SK-N-SH (cell line): ENCODE measurements around the gene CLEC16A. TPM values are rescaled to one million over a fixed set of nuclear protein-coding genes. Genes with fewer than 3 reads are reported as not detected.

ENCODE experiments used
- CTCF ChIA-PET: fragments of 300-600, 350-600 bp; formaldehyde crosslinking; extraction: SDS; loops from one replicate; lab custom pipeline; 2021; lab: Yijun Ruan, JAX
- POLR2A ChIA-PET: fragments of 350-600 bp; sonication (Branson Sonifier 250); formaldehyde crosslinking; extraction: SDS; loops from one replicate; lab custom pipeline; 2020; ENCODE audit warnings: antibody characterized with exemption, inconsistent platforms; lab: Yijun Ruan, JAX
- DNase-seq: peaks from one replicate; pipeline ENCODE4 v3.0.0; 2012
- H2AFZ ChIP-seq: fragments of 200-600 bp; sonication (generic); 2 replicates; pipeline ENCODE4 v1.8.1; 2016; ENCODE audit warnings: antibody characterized with exemption, mild to moderate bottlenecking, low read depth
- H3F3A ChIP-seq: fragments of 200-600 bp; sonication (generic); replicated peaks from 2 replicates; pipeline ENCODE3; 2016; ENCODE audit warnings: antibody characterized with exemption, mild to moderate bottlenecking; ENCODE audit not compliant: insufficient read depth
- H3K27ac ChIP-seq, 2 experiments: fragments of 200-500 bp in 1 of 2; fragments of 200-600 bp in 1 of 2; sonication (Bioruptor generic) in 1 of 2; sonication (generic), shearing (Covaris generic) in 1 of 2; 2 replicates each; pipeline versions ENCODE4 v1.5.1 to v1.6.1; 2014 to 2016; ENCODE audit warnings: low read depth in 2 of 2, inconsistent platforms in 1 of 2, low read length in 1 of 2, mild to moderate bottlenecking in 1 of 2, mixed read lengths in 1 of 2
- H3K27me3 ChIP-seq: fragments of 200-600 bp; sonication (generic), shearing (Covaris generic); 2 replicates; pipeline ENCODE4 v1.6.1; 2016; ENCODE audit warnings: mixed run types; ENCODE audit not compliant: insufficient read depth
- H3K36me3 ChIP-seq, 2 experiments: fragments of 200-500 bp in 1 of 2; fragments of 200-600 bp in 1 of 2; sonication (Bioruptor generic) in 1 of 2; sonication (generic) in 1 of 2; replicated peaks in 1 of 2; 2 replicates each; pipeline versions ENCODE3 to v1.5.1; 2014 to 2016; ENCODE audit warnings: low read length in 1 of 2, mild to moderate bottlenecking in 1 of 2; ENCODE audit not compliant: insufficient read depth in 2 of 2, control insufficient read depth in 1 of 2
- H3K4me1 ChIP-seq, 2 experiments: fragments of 200-500 bp in 1 of 2; fragments of 200-600 bp in 1 of 2; sonication (Bioruptor generic) in 1 of 2; sonication (generic), shearing (Covaris generic) in 1 of 2; 2 replicates each; pipeline versions ENCODE4 v1.5.1 to v1.6.1; 2014 to 2016; ENCODE audit warnings: low read depth in 1 of 2, low read length in 1 of 2, mixed run types in 1 of 2; ENCODE audit not compliant: insufficient read depth in 2 of 2, control insufficient read depth in 1 of 2
- H3K4me2 ChIP-seq: fragments of 200-600 bp; sonication (generic), shearing (Covaris generic); 2 replicates; pipeline ENCODE4 v1.6.1; 2017; ENCODE audit warnings: mixed run types
- H3K4me3 ChIP-seq, 2 experiments: fragments of 200-500 bp in 1 of 2; fragments of 200-600 bp in 1 of 2; sonication (Bioruptor generic) in 1 of 2; sonication (generic), shearing (Covaris generic) in 1 of 2; 2 replicates each; pipeline versions ENCODE4 v1.5.1 to v1.8.1; 2014 to 2016; ENCODE audit warnings: low read depth in 2 of 2, inconsistent platforms in 1 of 2, low read length in 1 of 2, mild to moderate bottlenecking in 1 of 2, mixed read lengths in 1 of 2, moderate library complexity in 1 of 2
- H3K79me2 ChIP-seq: fragments of 200-600 bp; sonication (generic); 2 replicates; pipeline ENCODE4 v1.8.1; 2017; ENCODE audit warnings: mild to moderate bottlenecking; ENCODE audit not compliant: insufficient read depth
- H3K9ac ChIP-seq: fragments of 200-600 bp; sonication (generic); 2 replicates; pipeline ENCODE4 v1.6.1; 2017; ENCODE audit warnings: mixed run types
- H3K9me2 ChIP-seq: fragments of 200-600 bp; sonication (generic); 2 replicates; pipeline ENCODE4 v1.6.1; 2017; ENCODE audit warnings: mixed run types
- H3K9me3 ChIP-seq: fragments of 200-600 bp; sonication (generic); 2 replicates; pipeline ENCODE4 v1.6.1; 2017; ENCODE audit warnings: mixed run types, mild to moderate bottlenecking, moderate library complexity
- H4K20me1 ChIP-seq: fragments of 200-600 bp; sonication (generic); 2 replicates; pipeline ENCODE4 v1.6.1; 2017; ENCODE audit warnings: mild to moderate bottlenecking, mixed run types; ENCODE audit not compliant: insufficient read depth
- EP300 ChIP-seq, 2 experiments: IDR thresholded peaks; 2 replicates each; pipeline versions ENCODE4 v1.4.0 to v1.6.1; 2012; ENCODE audit warnings: borderline replicate concordance in 1 of 2, low read depth in 1 of 2, low read length in 1 of 2
- JUND ChIP-seq: IDR thresholded peaks from 2 replicates; pipeline ENCODE4 v1.4.0; 2012
- MAX ChIP-seq: IDR thresholded peaks from 2 replicates; pipeline ENCODE4 v1.4.0; 2012; ENCODE audit warnings: low read depth
- MEF2A ChIP-seq: IDR thresholded peaks from 2 replicates; pipeline ENCODE4 v1.4.0; 2012; ENCODE audit warnings: low read depth, borderline replicate concordance
- PBX3 ChIP-seq: IDR thresholded peaks from 2 replicates; pipeline ENCODE4; 2012
- POLR2AphosphoS5 ChIP-seq: IDR thresholded peaks from 2 replicates; pipeline ENCODE4 v1.6.1; 2012; ENCODE audit warnings: low read depth, low read length
- RCOR1 ChIP-seq: fragments of 150-350 bp; IDR thresholded peaks from 2 replicates; pipeline ENCODE4 v1.6.1; 2017; ENCODE audit warnings: antibody characterized with exemption, low read length
- REST ChIP-seq: IDR thresholded peaks from 2 replicates; pipeline ENCODE4 v1.6.1; 2012; ENCODE audit warnings: mild to moderate bottlenecking, low read depth, low read length, moderate library complexity
- SIN3A ChIP-seq: IDR thresholded peaks from 2 replicates; pipeline ENCODE4 v1.6.1; 2012; ENCODE audit warnings: low read depth, mild to moderate bottlenecking, low read length, moderate library complexity, borderline replicate concordance
- SMC3 ChIP-seq: IDR thresholded peaks from 2 replicates; pipeline ENCODE4 v1.6.1; 2012; ENCODE audit warnings: low read depth, low read length, improper control_type of control experiment
- TAF1 ChIP-seq: IDR thresholded peaks from 2 replicates; pipeline ENCODE4 v1.6.1; 2012; ENCODE audit warnings: low read depth, mild to moderate bottlenecking, low read length, moderate library complexity, borderline replicate concordance
- WGBS: methylation state at CpG from one replicate; pipeline ENCODE4 v1.1.6; 2017; ENCODE audit warnings: low lambda C conversion rate; 5-methylcytosine and 5-hydroxymethylcytosine counted together
- polyA plus RNA-seq, 3 experiments: library from polyadenylated mRNA; depleted of rRNA; stranded (reverse); fragments of >200 nt; gene quantifications; 2 replicates each; pipeline ENCODE4 v1.2.3, GENCODE V29; 2012
- TF ChIP-seq, protein P1 (sequence below): fragments of 200-600 bp; sonication (generic); IDR thresholded peaks from 2 replicates; pipeline ENCODE4 v1.6.1; 2017; ENCODE audit warnings: antibody characterized with exemption, mild to moderate bottlenecking, moderate library complexity
- TF ChIP-seq, protein P2 (sequence below): IDR thresholded peaks from 2 replicates; pipeline ENCODE4 v1.4.0; 2012; ENCODE audit warnings: low read depth, borderline replicate concordance
- TF ChIP-seq, protein P3 (sequence below): fragments of 150-350 bp; IDR thresholded peaks from 2 replicates; pipeline ENCODE4 v1.6.1; 2017; ENCODE audit warnings: antibody characterized with exemption, low read length, low read depth, borderline replicate concordance

Gene CLEC16A
- polyA plus RNA-seq, 1 of the 3 experiments (the other 2 are of a cell fraction), result 13.7 TPM

- Histone ChIP-seq H3K4me2 (no peak overlapping the region), H3K27ac (no peak overlapping the region), H3K27me3 (no peaks in the 10 kb centered on the region), H3K36me3 (no peaks in the 10 kb centered on the region), H2AFZ (no peak overlapping the region), H3K4me3 (no peak overlapping the region), H3K79me2 (no peaks in the 10 kb centered on the region), H3K9me3 (no peaks in the 10 kb centered on the region), H3K9me2 (no peaks in the 10 kb centered on the region), H3K9ac (no peak overlapping the region), H3F3A (no peaks in the 10 kb centered on the region), H3K4me1 (peaks cover 12 to 26% of the 10 kb centered on the region in 2 experiments), H4K20me1 (no peaks in the 10 kb centered on the region)
- DNase-seq, result no peak
- TF ChIP-seq MEF2A (no peak), TAF1 (no peak), PBX3 (no peak), REST (no peak)
- ChIA-PET POLR2A (no interaction called here), CTCF (interaction anchor here (0.9 to 2.5 kb wide), 2 partner anchors 130 kb away, joined by 3 to 14 read pairs; no protein-coding TSS in a partner anchor)
- 86% methylated on average over 10 of the region's 10 CpGs for WGBS
These were observed 149.3 kb downstream of the CLEC16A start for GRCh38 chr16:11093572-11094074.

GRCh38 chr16:11094075-11094856, 149.9 kb downstream of the CLEC16A start:
- Histone ChIP-seq H3K4me3 (no peak overlapping the region), H3K4me2 (no peak overlapping the region), H3K36me3 (no peaks in the 10 kb centered on the region), H3K9me2 (no peaks in the 10 kb centered on the region), H3K9ac (no peak overlapping the region), H3F3A (peaks cover 2% of the 10 kb centered on the region), H3K79me2 (no peaks in the 10 kb centered on the region), H2AFZ (no peak overlapping the region), H3K9me3 (no peaks in the 10 kb centered on the region), H4K20me1 (no peaks in the 10 kb centered on the region), H3K27ac (no peak overlapping the region), H3K27me3 (no peaks in the 10 kb centered on the region), H3K4me1 (peaks cover 12 to 19% of the 10 kb centered on the region in 2 experiments)
- POLR2A ChIA-PET, result no interaction called here
- DNase-seq, result no peak
- 89% methylated on average over 6 of the region's 8 CpGs for WGBS
- CTCF ChIA-PET, result interaction anchor here (0.9 to 1.4 kb wide), 3 partner anchors 11 to 131 kb away, joined by 3 read pairs; no protein-coding TSS in a partner anchor
- TF ChIP-seq POLR2AphosphoS5, result no peak
- no peak for TF ChIP-seq TAF1
- TF ChIP-seq EP300 (IDR thresholded peaks at IDR 0.05; ENCODE audit: borderline replicate concordance in 1 of 2, low read depth in 1 of 2, low read length in 1 of 2), result no peak
- TF ChIP-seq, protein P1, sequence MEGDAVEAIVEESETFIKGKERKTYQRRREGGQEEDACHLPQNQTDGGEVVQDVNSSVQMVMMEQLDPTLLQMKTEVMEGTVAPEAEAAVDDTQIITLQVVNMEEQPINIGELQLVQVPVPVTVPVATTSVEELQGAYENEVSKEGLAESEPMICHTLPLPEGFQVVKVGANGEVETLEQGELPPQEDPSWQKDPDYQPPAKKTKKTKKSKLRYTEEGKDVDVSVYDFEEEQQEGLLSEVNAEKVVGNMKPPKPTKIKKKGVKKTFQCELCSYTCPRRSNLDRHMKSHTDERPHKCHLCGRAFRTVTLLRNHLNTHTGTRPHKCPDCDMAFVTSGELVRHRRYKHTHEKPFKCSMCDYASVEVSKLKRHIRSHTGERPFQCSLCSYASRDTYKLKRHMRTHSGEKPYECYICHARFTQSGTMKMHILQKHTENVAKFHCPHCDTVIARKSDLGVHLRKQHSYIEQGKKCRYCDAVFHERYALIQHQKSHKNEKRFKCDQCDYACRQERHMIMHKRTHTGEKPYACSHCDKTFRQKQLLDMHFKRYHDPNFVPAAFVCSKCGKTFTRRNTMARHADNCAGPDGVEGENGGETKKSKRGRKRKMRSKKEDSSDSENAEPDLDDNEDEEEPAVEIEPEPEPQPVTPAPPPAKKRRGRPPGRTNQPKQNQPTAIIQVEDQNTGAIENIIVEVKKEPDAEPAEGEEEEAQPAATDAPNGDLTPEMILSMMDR, result no peak
- TF ChIP-seq SIN3A, result no peak
- TF ChIP-seq RCOR1, result no peak
- TF ChIP-seq MAX, result no peak
- TF ChIP-seq, protein P2, sequence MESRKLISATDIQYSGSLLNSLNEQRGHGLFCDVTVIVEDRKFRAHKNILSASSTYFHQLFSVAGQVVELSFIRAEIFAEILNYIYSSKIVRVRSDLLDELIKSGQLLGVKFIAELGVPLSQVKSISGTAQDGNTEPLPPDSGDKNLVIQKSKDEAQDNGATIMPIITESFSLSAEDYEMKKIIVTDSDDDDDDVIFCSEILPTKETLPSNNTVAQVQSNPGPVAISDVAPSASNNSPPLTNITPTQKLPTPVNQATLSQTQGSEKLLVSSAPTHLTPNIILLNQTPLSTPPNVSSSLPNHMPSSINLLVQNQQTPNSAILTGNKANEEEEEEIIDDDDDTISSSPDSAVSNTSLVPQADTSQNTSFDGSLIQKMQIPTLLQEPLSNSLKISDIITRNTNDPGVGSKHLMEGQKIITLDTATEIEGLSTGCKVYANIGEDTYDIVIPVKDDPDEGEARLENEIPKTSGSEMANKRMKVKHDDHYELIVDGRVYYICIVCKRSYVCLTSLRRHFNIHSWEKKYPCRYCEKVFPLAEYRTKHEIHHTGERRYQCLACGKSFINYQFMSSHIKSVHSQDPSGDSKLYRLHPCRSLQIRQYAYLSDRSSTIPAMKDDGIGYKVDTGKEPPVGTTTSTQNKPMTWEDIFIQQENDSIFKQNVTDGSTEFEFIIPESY, result no peak
- no peak for TF ChIP-seq JUND
- TF ChIP-seq, protein P3, sequence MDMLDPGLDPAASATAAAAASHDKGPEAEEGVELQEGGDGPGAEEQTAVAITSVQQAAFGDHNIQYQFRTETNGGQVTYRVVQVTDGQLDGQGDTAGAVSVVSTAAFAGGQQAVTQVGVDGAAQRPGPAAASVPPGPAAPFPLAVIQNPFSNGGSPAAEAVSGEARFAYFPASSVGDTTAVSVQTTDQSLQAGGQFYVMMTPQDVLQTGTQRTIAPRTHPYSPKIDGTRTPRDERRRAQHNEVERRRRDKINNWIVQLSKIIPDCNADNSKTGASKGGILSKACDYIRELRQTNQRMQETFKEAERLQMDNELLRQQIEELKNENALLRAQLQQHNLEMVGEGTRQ, result no peak
- no peak for TF ChIP-seq SMC3
